GM19397 (cell line): ENCODE data around the gene OR11H6.
"Not testable (repeated sequence)": the region's sequence is repeated elsewhere in the genome, so short reads cannot be mapped to it uniquely, and the experiment has no call there.

Experiments
- ATAC-seq: cut with Tn5 transposase; IDR thresholded peaks from one replicate; pipeline ENCODE4 v1.9.1; 2021; ENCODE audit warnings: mild to moderate bottlenecking, moderate library complexity; ENCODE audit not compliant: unreplicated experiment

OR11H6 gene

DNA sequence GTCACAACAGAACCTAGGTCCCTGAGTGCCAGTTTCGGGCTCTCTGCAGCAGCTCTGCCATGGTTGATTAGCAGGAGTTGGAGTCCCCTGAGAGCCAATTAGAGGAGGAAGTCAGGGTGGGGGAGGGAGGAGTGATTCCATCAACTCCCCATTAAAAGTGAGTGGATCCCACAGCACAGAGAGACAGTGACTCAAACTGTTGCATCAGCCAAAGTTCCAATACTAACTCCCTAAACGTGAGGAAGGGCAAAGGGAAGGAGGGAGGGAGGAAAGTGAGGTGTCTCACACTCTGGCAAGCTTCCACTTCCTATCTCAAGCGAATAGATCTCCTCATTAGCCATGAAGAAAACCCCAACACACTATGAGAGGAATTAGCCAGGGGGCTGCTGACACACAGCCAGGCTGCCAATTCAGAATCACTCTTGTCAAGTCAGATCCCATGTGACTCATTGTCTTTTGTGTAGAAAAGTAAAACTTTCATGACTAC, 39.2 kb downstream of the OR11H6 start:
- no peak for ATAC-seq

DNA sequence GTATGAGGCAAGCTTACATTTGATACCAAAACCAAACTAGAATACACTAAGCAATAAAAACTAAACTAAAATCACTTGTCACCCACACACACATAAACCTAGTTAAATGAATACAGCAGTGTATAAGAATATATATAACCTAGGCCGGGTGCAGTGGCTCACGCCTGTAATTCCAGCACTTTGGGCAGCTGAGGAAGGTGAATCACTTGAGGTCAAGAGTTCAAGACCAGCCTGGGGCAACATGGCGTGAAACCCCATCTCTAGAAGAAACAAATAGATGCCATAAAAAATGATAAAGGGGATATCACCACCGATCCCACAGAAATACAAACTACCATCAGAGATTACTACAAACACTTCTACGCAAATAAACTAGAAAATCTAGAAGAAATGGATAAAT, 40.9 kb downstream of the OR11H6 start:
- ATAC-seq: not testable (repeated sequence)

DNA sequence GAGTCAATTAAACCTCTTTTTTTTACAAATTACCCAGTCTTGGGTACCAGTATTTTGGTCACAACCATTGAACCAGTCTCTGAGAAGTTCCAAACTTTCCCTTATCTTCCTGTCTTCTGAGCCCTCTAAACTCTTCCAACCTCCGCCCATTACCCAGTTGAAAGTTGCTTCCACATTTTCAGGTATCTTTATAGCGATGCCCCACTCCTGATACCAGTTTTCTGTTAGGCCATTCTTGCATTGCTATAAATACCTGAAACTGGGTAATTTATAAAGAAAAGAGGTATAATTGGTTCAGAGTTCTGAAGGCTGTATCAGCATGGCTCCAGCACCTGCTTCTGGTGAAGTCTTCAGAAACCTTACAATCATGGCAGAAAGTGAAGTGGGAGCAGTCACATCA, 50.6 kb downstream of the OR11H6 start:
- ATAC-seq: no peak
